H1 (cell line): Measurements from ENCODE around the gene CORO2B. TPM values are rescaled to one million over a fixed set of nuclear protein-coding genes. Genes with fewer than 3 reads are reported as not detected.

ENCODE experiments used
- CTCF ChIA-PET: fragments of 300-600 bp; sonication (Branson Sonifier 250); formaldehyde crosslinking; loops from one replicate; lab custom pipeline; 2021; ENCODE audit not compliant: partially characterized antibody; lab: Charles Lee
- POLR2A ChIA-PET: fragments of 300-600 bp; sonication (Branson Sonifier 250); formaldehyde crosslinking; loops from one replicate; lab custom pipeline; 2021; ENCODE audit warnings: inconsistent platforms; ENCODE audit not compliant: partially characterized antibody; lab: Charles Lee
- DNase-seq, 2 experiments: peaks; one replicate each; pipeline versions ENCODE4 v3.0.0 to v3.0.0-alpha.2; 2010 to 2022; ENCODE audit warnings: low spot score in 2 of 2, low read depth in 1 of 2, mixed read lengths in 1 of 2
- FAIRE-seq: peaks from 2 replicates; lab custom pipeline; 2011; peaks lifted over from hg19 to GRCh38; lab: Jason Lieb, UNC
- H2AFZ ChIP-seq: 2 replicates; pipeline ENCODE4 v1.8.1; 2012; ENCODE audit warnings: low read length, inconsistent platforms
- H2AK5ac ChIP-seq: 2 replicates; pipeline ENCODE4 v1.6.1; 2013; ENCODE audit warnings: low read depth, low read length
- H2BK120ac ChIP-seq: replicated peaks from 2 replicates; pipeline ENCODE3; 2013; ENCODE audit warnings: low read depth, low read length, inconsistent platforms
- H2BK12ac ChIP-seq: 2 replicates; pipeline ENCODE4 v1.6.1; 2013; ENCODE audit warnings: low read depth, low read length
- H2BK15ac ChIP-seq: 2 replicates; pipeline ENCODE4 v1.6.1; 2013; ENCODE audit warnings: low read length
- H2BK20ac ChIP-seq: 2 replicates; pipeline ENCODE4 v1.6.1; 2013; ENCODE audit warnings: low read length
- H2BK5ac ChIP-seq: 2 replicates; pipeline ENCODE4 v1.6.1; 2013; ENCODE audit warnings: low read depth, low read length
- H3K14ac ChIP-seq: 2 replicates; pipeline ENCODE4 v1.6.1; 2013; ENCODE audit warnings: inconsistent platforms; ENCODE audit not compliant: insufficient read length
- H3K18ac ChIP-seq: 2 replicates; pipeline ENCODE4 v1.6.1; 2013; ENCODE audit warnings: low read length; ENCODE audit errors: extremely low read depth
- H3K23ac ChIP-seq: 2 replicates; pipeline ENCODE4 v1.6.1; 2013; ENCODE audit warnings: inconsistent platforms; ENCODE audit not compliant: insufficient read length
- H3K23me2 ChIP-seq: 2 replicates; pipeline ENCODE4 v1.6.1; 2013; ENCODE audit warnings: low read depth, low read length
- H3K27ac ChIP-seq: 2 replicates; pipeline ENCODE4 v1.6.1; 2011; ENCODE audit warnings: low read depth, low read length, inconsistent platforms
- H3K27me3 ChIP-seq, 4 experiments: replicated peaks in 1 of 4; 1 replicate in 1 of 4; 2 replicates in 3 of 4; pipeline versions ENCODE4 v1.6.1 to v1.8.1; 2011 to 2013; ENCODE audit warnings: low read length in 3 of 4, mild to moderate bottlenecking in 3 of 4, inconsistent platforms in 2 of 4, mixed read lengths in 2 of 4, moderate library complexity in 1 of 4; ENCODE audit not compliant: control insufficient read depth in 3 of 4, insufficient read depth in 3 of 4; ENCODE audit errors: extremely low read depth in 1 of 4
- H3K36me3 ChIP-seq, 4 experiments: 2 replicates each; pipeline versions ENCODE4 v1.6.1 to v1.8.1; 2011 to 2013; ENCODE audit warnings: mild to moderate bottlenecking in 4 of 4, low read length in 3 of 4, moderate library complexity in 2 of 4, control low read depth in 1 of 4, inconsistent platforms in 1 of 4; ENCODE audit not compliant: insufficient read depth in 4 of 4, control insufficient read depth in 2 of 4
- H3K4ac ChIP-seq: replicated peaks from 2 replicates; pipeline ENCODE3; 2013; ENCODE audit warnings: low read length, low read depth, mixed read lengths, inconsistent platforms; ENCODE audit not compliant: insufficient read length
- H3K4me1 ChIP-seq, 4 experiments: replicated peaks in 1 of 4; 1 replicate in 1 of 4; 2 replicates in 3 of 4; pipeline versions ENCODE4 v1.6.1 to v1.8.1; 2011 to 2013; ENCODE audit warnings: low read length in 3 of 4, inconsistent platforms in 2 of 4, mixed read lengths in 1 of 4; ENCODE audit not compliant: insufficient read depth in 4 of 4, control insufficient read depth in 3 of 4
- H3K4me2 ChIP-seq, 2 experiments: 2 replicates each; pipeline versions ENCODE4 v1.6.1 to v1.8.1; 2011 to 2013; ENCODE audit warnings: low read depth in 2 of 2, low read length in 2 of 2, control low read depth in 1 of 2, inconsistent platforms in 1 of 2, mild to moderate bottlenecking in 1 of 2; ENCODE audit not compliant: insufficient read depth in 1 of 2
- H3K4me3 ChIP-seq, 4 experiments: fragments of 200-600, 300-600 bp in 1 of 4; sonication (generic), shearing (Covaris generic), sonication (Bioruptor Twin) in 1 of 4; 2 replicates each; pipeline versions ENCODE4 v1.5.1 to v1.8.1; 2011 to 2016; ENCODE audit warnings: low read length in 4 of 4, low read depth in 3 of 4, control low read depth in 2 of 4, inconsistent platforms in 2 of 4, mild to moderate bottlenecking in 2 of 4, mixed read lengths in 1 of 4, moderate library complexity in 1 of 4; ENCODE audit not compliant: insufficient read depth in 2 of 4; ENCODE audit errors: extremely low read depth in 1 of 4
- H3K56ac ChIP-seq: replicated peaks from 2 replicates; pipeline ENCODE3; 2013; ENCODE audit warnings: low read depth, mild to moderate bottlenecking, mixed read lengths, low read length, inconsistent platforms; ENCODE audit not compliant: insufficient read length
- H3K79me1 ChIP-seq: 2 replicates; pipeline ENCODE4 v1.6.1; 2013; ENCODE audit warnings: low read depth, low read length, control low read depth
- H3K79me2 ChIP-seq, 2 experiments: 2 replicates each; pipeline versions ENCODE4 v1.6.1 to v1.8.1; 2012 to 2013; ENCODE audit warnings: low read length in 2 of 2, mild to moderate bottlenecking in 2 of 2, inconsistent platforms in 1 of 2; ENCODE audit not compliant: insufficient read depth in 2 of 2, control insufficient read depth in 1 of 2
- H3K9ac ChIP-seq, 4 experiments: replicated peaks in 1 of 4; 1 replicate in 1 of 4; 2 replicates in 3 of 4; pipeline versions ENCODE4 v1.6.1 to v1.8.1; 2011 to 2013; ENCODE audit warnings: low read depth in 3 of 4, low read length in 3 of 4, control low read depth in 2 of 4, mild to moderate bottlenecking in 2 of 4, moderate library complexity in 2 of 4, inconsistent platforms in 1 of 4; ENCODE audit errors: extremely low read depth in 1 of 4
- H3K9me3 ChIP-seq, 2 experiments: 2 replicates each; pipeline versions ENCODE4 v1.6.1 to v1.8.1; 2012 to 2013; ENCODE audit warnings: mild to moderate bottlenecking in 2 of 2, moderate library complexity in 2 of 2, control low read depth in 1 of 2, inconsistent platforms in 1 of 2, low read depth in 1 of 2, low read length in 1 of 2, mixed read lengths in 1 of 2; ENCODE audit not compliant: insufficient read depth in 2 of 2
- H4K20me1 ChIP-seq, 2 experiments: replicated peaks in 1 of 2; 2 replicates each; pipeline versions ENCODE3 to v1.8.1; 2011 to 2013; ENCODE audit warnings: inconsistent platforms in 2 of 2, low read length in 2 of 2, mild to moderate bottlenecking in 1 of 2; ENCODE audit not compliant: insufficient read depth in 2 of 2, control insufficient read depth in 1 of 2
- H4K5ac ChIP-seq: 2 replicates; pipeline ENCODE4 v1.6.1; 2013; ENCODE audit warnings: low read length, low read depth, mixed read lengths, inconsistent platforms; ENCODE audit not compliant: insufficient read length
- H4K8ac ChIP-seq: 2 replicates; pipeline ENCODE4 v1.8.0; 2013; ENCODE audit warnings: mild to moderate bottlenecking, moderate library complexity, low read length, inconsistent platforms; ENCODE audit not compliant: insufficient read depth; ENCODE audit errors: extremely low read depth
- H4K91ac ChIP-seq: replicated peaks from 2 replicates; pipeline ENCODE3; 2013; ENCODE audit warnings: low read length, mixed read lengths, inconsistent platforms; ENCODE audit not compliant: insufficient read length
- GABPA ChIP-seq: IDR thresholded peaks from 2 replicates; pipeline ENCODE4 v1.6.1; 2011; ENCODE audit warnings: mild to moderate bottlenecking, low read length, moderate library complexity, borderline replicate concordance; ENCODE audit not compliant: insufficient read depth
- HDAC6 ChIP-seq: IDR thresholded peaks from one replicate; pipeline ENCODE4 v1.7.1; 2012; ENCODE audit warnings: low read depth, mild to moderate bottlenecking, inconsistent platforms, low read length, moderate library complexity
- MAX ChIP-seq: IDR thresholded peaks from 2 replicates; pipeline ENCODE4 v1.6.1; 2012; ENCODE audit warnings: inconsistent platforms
- POU5F1 ChIP-seq: IDR thresholded peaks from 2 replicates; pipeline ENCODE4 v1.6.1; 2011; ENCODE audit warnings: low read depth, mild to moderate bottlenecking, low read length, moderate library complexity
- SAP30 ChIP-seq: fragments of 300-600 bp; sonication (generic); IDR thresholded peaks from 2 replicates; pipeline ENCODE4 v1.7.1; 2012; ENCODE audit warnings: low read length, moderate library complexity, mild to moderate bottlenecking, inconsistent platforms; ENCODE audit not compliant: insufficient read depth, insufficient replicate concordance
- SIN3A ChIP-seq, 2 experiments: IDR thresholded peaks in 1 of 2; conservative IDR thresholded peaks in 1 of 2; 2 replicates each; pipeline ENCODE4 v1.6.1; 2011 to 2012; ENCODE audit warnings: low read length in 2 of 2, improper control_type of control experiment in 1 of 2, low read depth in 1 of 2, mild to moderate bottlenecking in 1 of 2
- SRF ChIP-seq: IDR thresholded peaks from 2 replicates; pipeline ENCODE4 v1.6.1; 2011; ENCODE audit warnings: mild to moderate bottlenecking, low read depth, low read length, moderate library complexity
- TAF1 ChIP-seq: IDR thresholded peaks from 2 replicates; pipeline ENCODE4 v1.6.1; 2011; ENCODE audit warnings: mild to moderate bottlenecking, low read depth, low read length
- TAF7 ChIP-seq: optimal IDR thresholded peaks from 2 replicates; pipeline ENCODE3; 2011; ENCODE audit warnings: low read depth, mild to moderate bottlenecking, inconsistent platforms, low read length, moderate library complexity, borderline replicate concordance
- USF2 ChIP-seq: IDR thresholded peaks from 2 replicates; pipeline ENCODE4 v1.6.1; 2011; ENCODE audit warnings: low read length, improper control_type of control experiment
- WGBS, 2 experiments: shearing (Covaris generic) in 1 of 2; methylation state at CpG; one replicate each; pipeline versions ENCODE4 v1.1.6 to v1.1.7; 2013 to 2015; ENCODE audit warnings: low lambda C conversion rate in 2 of 2, mixed read lengths in 2 of 2, inconsistent platforms in 1 of 2, low coverage in 1 of 2, missing lambda C conversion rate in 1 of 2; ENCODE audit not compliant: insufficient replicate concordance in 2 of 2, insufficient coverage in 1 of 2, insufficient read length in 1 of 2; ENCODE audit errors: extremely low coverage in 1 of 2, missing lambda C conversion rate in 1 of 2; 5-methylcytosine and 5-hydroxymethylcytosine counted together
- polyA plus RNA-seq, 7 experiments: library from polyadenylated mRNA; depleted of rRNA in 3 of 7; stranded (reverse) in 5 of 7; unstranded in 2 of 7; fragments of >200 nt in 5 of 7; fragments of 200-250 nt in 2 of 7; gene quantifications; 1 replicate in 5 of 7; 2 replicates in 1 of 7; 4 replicates in 1 of 7; pipeline versions ENCODE4 v1.2.1 to v1.2.3, GENCODE V29; 2011 to 2013; ENCODE audit warnings: missing spikeins in 2 of 7, mixed read lengths in 2 of 7
- total RNA-seq: library from RNA; stranded (reverse); fragmentation: NEBNext Ultra II Directional; extraction: Animal tissue kit (Norgen Biotek cat#: 25700); gene quantifications from 2 replicates; pipeline ENCODE4 v1.2.1, GENCODE V29; 2021

CORO2B gene
- total and polyA plus RNA-seq, 2 of the 8 experiments (the other 6 are each of a cell fraction or from before 2014, with no cell fraction given): 3.4 to 6.7 TPM

- ChIA-PET POLR2A (no interaction called here), CTCF (interaction anchor here (0.8 to 35.0 kb wide), 7 partner anchors 8 to 194 kb away, joined by 3 to 721 read pairs (median 5); no protein-coding TSS in a partner anchor)
Observed at GRCh38 chr15:68682330-68682729, 103.5 kb downstream of the CORO2B start.

More at GRCh38 chr15:68682330-68682729, 103.5 kb downstream of the CORO2B start:
- H2BK15ac ChIP-seq: no peak overlapping the region
- no peak overlapping the region for H3K14ac ChIP-seq
- H2BK12ac ChIP-seq: no peak overlapping the region
- no peaks in the 10 kb centered on the region for H3K23me2 ChIP-seq
- H2AK5ac ChIP-seq: no peak overlapping the region
- no peaks in the 10 kb centered on the region for H4K20me1 ChIP-seq
- H2BK20ac ChIP-seq: no peak overlapping the region
- no peak overlapping the region for H2BK120ac ChIP-seq
- 0 out of 2 replicates have a peak overlapping the region, but pooled peaks have one; percentile 31 for H4K8ac ChIP-seq
- no peaks in the 10 kb centered on the region for H3K4me1 ChIP-seq
- TF ChIP-seq TAF1: no peak
- TF ChIP-seq SRF: peak; percentile 67
- peak; percentile 59 for TF ChIP-seq MAX
- TF ChIP-seq SAP30: no peak
- TF ChIP-seq POU5F1: no peak
- TF ChIP-seq TAF7: no peak
- TF ChIP-seq USF2: 0 out of 2 replicates have a peak, but pooled peaks have one; percentile 51
- TF ChIP-seq HDAC6: no peak
- TF ChIP-seq SIN3A (conservative IDR thresholded peaks at IDR 0.05 in 1 of 2, IDR thresholded peaks at IDR 0.05 in 1 of 2; ENCODE audit: low read depth in 1 of 2, low read length in 2 of 2): peak; percentile 80; a peak in 3 of 4 replicates
- TF ChIP-seq GABPA: no peak
- no peaks in the 10 kb centered on the region for H3K79me1 ChIP-seq
- H3K27ac ChIP-seq: no peak overlapping the region
- no peak overlapping the region for H4K5ac ChIP-seq
- H3K9me3 ChIP-seq: no peaks in the 10 kb centered on the region
- no peaks in the 10 kb centered on the region; a peak in 1 of 7 replicates for H3K27me3 ChIP-seq
- no peak overlapping the region for H4K91ac ChIP-seq
- no peaks in the 10 kb centered on the region for H3K79me2 ChIP-seq
- WGBS, 2 experiments: 78% methylated on average over 5 of the region's 5 CpGs; no CpG with 5 or more reads in 1 of the 2 experiments
- H3K4ac ChIP-seq: no peak overlapping the region
- H3K56ac ChIP-seq: no peak overlapping the region
- no peak overlapping the region for H3K23ac ChIP-seq
- no peak overlapping the region for H2AFZ ChIP-seq
- H2BK5ac ChIP-seq: no peak overlapping the region
- no peak overlapping the region for H3K4me3 ChIP-seq
- FAIRE-seq (peak; percentile 24), DNase-seq (no peak)
- no peak overlapping the region for H3K9ac ChIP-seq
- no peak overlapping the region; the same call in 1 of the 2 replicates for H3K18ac ChIP-seq
- H3K36me3 ChIP-seq: no peaks in the 10 kb centered on the region
- no peak overlapping the region for H3K4me2 ChIP-seq
